ENCODE results near the gene EHMT1.

DNA sequence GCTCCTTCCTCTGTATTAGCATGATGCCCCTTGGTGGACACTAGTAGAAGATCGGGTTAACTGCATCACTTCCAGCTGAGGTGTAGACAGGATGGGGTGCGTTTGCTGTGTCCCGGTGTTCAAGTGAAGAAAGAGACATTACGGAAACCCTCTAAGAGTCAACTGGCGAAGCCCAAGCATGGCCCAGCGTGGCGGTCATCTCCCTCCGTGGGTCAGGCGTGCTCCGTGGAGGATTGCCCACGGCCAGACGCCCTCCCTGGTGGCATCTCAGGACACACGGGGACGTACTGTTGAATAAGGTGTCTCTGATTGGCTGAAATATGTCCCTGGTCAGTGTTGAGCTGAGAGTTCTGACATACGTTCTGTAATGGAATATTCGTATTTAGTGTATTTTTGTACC, 139.3 kb downstream of the EHMT1 start:
- TF ChIP-seq, protein P1, sequence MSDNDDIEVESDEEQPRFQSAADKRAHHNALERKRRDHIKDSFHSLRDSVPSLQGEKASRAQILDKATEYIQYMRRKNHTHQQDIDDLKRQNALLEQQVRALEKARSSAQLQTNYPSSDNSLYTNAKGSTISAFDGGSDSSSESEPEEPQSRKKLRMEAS (IDR thresholded peaks at IDR 0.05): no peak
- no peak for TF ChIP-seq FOXM1 (IDR thresholded peaks at IDR 0.05; ENCODE audit: borderline replicate concordance, low read depth)
- no peak for TF ChIP-seq TEAD4 (IDR thresholded peaks at IDR 0.05)
- TF ChIP-seq CREB1 (IDR thresholded peaks at IDR 0.05; ENCODE audit: low read depth): no peak
- TF ChIP-seq RAD21 (IDR thresholded peaks at IDR 0.05; ENCODE audit: low read depth): no peak
- TF ChIP-seq REST (IDR thresholded peaks at IDR 0.05; ENCODE audit: low read depth): no peak
- no peak for TF ChIP-seq CEBPB (IDR thresholded peaks at IDR 0.05)
- no peak for TF ChIP-seq EP300 (IDR thresholded peaks at IDR 0.05; ENCODE audit: borderline replicate concordance)
- no peak for TF ChIP-seq USF1 (IDR thresholded peaks at IDR 0.05)
- no peak for TF ChIP-seq TAF1 (IDR thresholded peaks at IDR 0.05; ENCODE audit: low read depth)
- no peak for TF ChIP-seq YY1 (IDR thresholded peaks at IDR 0.05; ENCODE audit: low read depth)
- TF ChIP-seq ZBTB7A (IDR thresholded peaks at IDR 0.05; ENCODE audit: low read depth): no peak
- no peak for TF ChIP-seq TCF12 (IDR thresholded peaks at IDR 0.05; ENCODE audit: low read depth)
- TF ChIP-seq EGR1 (IDR thresholded peaks at IDR 0.05): no peak
